Endothelial cell of hepatic sinusoid (primary cell): Measurements from ENCODE around the gene MYO1A.
"Not testable (repeated sequence)": the region's sequence is repeated elsewhere in the genome, so short reads cannot be mapped to it uniquely, and the experiment has no call there.

Experiments
- in situ Hi-C: cut with HindIII; loops from 2 replicates; pipeline ENCODE4 v1.10.0; 2017; ENCODE audit warnings: low sequenced_read_pairs

Gene MYO1A

DNA sequence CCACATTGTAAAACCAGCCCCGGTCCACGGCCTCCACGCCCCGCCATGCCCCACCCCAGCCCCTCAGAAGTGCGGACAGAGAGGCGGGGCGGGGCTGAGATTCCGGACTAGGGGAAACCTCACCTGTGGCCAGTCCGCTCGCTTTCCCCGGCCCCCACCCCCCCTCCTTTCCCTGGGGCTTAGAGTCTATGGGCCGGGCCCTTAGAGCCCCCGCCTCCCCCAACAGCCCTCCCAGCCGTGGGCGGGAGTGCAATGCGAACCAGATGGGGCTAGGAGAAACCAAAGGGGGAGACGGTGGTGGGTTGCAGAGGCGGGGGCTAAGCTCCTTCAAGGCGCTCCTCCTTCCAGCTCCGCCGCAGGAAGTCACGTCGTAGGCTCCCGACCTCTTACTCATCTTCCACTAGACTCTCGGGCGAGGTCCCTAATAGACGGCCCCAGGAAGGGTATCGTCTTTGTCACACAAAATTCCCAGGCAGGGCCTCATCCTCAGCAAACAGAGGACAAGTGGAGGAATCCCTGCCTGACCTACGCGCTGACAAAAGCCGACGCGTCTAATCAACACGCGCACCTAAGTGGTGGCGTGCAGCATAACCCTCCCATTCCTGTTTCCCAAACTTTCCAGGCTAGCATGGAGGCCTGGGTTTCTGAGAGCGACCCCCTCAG is 37.9 kb upstream of the MYO1A start:
- in situ Hi-C loops = no loop called here

GRCh38 chr12:57087010-57087690 is 37.2 kb upstream of the MYO1A start:
- in situ Hi-C loops = no loop called here

- in situ Hi-C loops = no loop called here
Observed at GRCh38 chr12:57086493-57087009, 36.6 kb upstream of the MYO1A start.

DNA sequence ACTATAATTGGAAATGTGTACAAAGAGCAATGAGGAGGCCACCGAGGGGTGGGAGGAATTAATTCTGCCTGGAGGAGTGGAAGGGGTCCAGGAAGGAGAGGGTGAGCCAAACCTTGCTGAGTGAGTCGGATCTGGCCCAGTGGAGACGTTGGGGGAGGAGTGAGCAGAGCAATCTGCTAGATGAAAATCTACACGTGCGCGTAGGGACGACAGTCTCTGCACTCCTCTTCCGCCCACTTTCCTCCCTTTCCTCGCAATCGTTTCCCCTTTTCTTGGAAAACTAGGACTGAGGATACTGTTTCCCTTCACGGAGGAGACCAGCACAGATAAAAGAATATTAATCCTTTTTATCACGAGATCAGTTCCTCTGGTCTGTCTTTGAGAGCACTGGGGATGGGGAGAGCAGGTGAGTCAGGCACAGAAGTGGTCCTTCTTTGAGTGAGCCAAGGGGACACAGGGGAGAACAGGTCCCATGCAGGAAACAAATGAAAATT is 36.1 kb upstream of the MYO1A start:
- in situ Hi-C loops = no loop called here

GRCh38 chr12:57080855-57081254 is 30.9 kb upstream of the MYO1A start:
- in situ Hi-C loops = no loop called here

- in situ Hi-C loops = no loop called here
Observed at GRCh38 chr12:57079821-57080220, 29.9 kb upstream of the MYO1A start.

GRCh38 chr12:57078519-57079404 is 28.8 kb upstream of the MYO1A start, which contains the start of gene NEMP1:
Gene NEMP1 (minus strand): TSS chr12:57078791. CDS start chr12:57078745, 46 bp downstream.
- in situ Hi-C loops = no loop called here

DNA sequence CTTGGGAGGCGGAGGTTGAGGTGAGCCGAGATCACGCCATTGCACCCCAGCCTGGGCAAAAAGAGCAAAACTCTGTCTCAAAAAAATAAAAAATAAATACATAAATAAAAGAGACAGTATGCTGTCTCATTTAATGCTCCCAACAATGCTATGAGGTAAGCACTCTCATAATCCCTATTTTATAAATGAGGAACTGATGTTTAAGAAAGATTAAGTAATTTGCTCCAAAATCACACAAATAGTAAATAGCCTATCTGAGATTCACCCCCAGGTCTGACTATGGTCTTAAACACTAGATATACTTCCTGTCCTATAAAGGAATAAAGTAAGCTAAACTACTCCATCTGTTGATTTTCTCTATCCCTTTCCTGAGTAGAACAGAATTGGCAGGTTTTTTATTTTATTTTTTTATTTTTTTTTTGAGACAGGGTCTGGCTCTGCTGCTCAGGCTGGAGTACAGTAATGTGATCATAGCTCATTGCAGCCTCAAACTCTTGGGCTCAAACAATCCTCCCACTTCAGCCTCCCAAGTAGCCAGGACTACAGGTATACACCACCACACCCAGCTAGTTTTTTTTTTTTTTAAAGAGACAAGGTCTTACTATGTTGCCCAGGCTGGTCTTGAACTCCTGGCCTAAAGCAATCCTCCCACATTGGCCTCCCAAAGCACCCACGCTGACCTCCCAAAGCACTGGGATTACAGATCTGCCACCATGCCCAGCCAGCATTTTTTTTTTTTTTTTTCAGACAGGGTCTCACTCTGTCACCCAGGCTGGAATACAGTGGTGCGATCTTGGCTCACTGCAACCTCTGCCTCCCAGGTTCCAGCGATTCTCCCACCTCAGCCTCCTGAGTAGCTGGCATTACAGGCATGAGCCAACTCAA is 23.9 kb upstream of the MYO1A start:
- in situ Hi-C loops = not testable (repeated sequence)

GRCh38 chr12:57072661-57073060 is 22.7 kb upstream of the MYO1A start:
- in situ Hi-C loops = no loop called here

- in situ Hi-C loops = loop anchor here (5.0 to 10.0 kb wide), 2 partner anchors 55 to 103 kb away; partner anchors contain the start of gene LRP1
Observed at GRCh38 chr12:57069523-57069922, 19.6 kb upstream of the MYO1A start.

- in situ Hi-C loops = loop anchor here (5.0 to 10.0 kb wide), 2 partner anchors 59 to 106 kb away; partner anchors contain the start of gene LRP1
Observed at GRCh38 chr12:57066245-57066644, 16.3 kb upstream of the MYO1A start.

DNA sequence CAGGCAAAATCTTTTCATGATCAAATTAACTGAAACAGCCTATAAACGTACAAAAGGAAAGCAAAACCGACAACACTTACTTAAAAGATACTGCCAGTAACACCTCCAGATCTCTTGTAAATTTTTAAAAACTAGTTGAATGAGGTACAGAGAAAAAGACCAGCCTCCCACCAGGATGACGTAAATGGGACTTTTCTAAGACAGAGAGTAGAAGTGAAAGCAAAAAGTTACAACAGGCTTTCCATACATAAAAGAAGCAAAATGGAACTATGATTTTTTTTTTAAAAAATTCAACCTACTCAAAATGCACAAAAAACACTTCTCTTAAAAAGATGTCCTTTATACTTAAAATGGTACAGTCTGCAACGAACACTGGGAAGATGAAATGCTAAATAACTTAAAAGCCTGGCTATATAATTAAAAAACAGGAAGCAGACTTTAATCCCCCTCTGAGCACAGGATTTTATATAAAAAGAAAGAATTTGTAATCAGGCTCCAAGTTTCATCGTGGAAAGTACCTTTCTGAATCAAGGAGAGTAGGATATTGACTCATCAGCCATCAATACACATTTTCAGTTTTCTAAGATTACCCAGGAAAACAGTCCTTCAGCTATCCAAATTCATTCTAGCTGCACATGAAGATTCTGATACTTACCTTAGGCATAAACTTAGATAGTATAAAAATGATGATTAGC is 14.2 kb upstream of the MYO1A start:
- in situ Hi-C loops = loop anchor here (10.0 kb wide), 1 partner anchor 61 kb away; the partner anchor contains the start of gene LRP1

DNA sequence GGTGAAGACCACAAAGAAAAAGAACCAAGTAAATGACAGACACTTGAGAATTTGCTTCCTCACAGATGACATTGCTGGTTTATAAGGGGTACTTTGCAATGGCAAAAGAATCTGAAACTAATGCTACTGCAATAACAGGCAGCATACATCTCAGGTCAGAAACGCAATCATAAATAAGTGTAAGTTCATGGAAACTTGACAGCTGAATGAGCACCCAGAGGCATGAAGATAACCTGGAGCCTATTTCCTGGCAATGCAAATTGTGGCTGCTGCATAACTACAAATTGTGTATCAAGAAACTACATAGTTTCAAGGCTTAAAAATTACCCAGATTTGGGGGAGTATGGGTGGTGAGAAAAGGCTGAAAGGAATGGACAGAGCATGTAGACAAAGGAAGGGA is 8.5 kb upstream of the MYO1A start:
- in situ Hi-C loops = no loop called here

DNA sequence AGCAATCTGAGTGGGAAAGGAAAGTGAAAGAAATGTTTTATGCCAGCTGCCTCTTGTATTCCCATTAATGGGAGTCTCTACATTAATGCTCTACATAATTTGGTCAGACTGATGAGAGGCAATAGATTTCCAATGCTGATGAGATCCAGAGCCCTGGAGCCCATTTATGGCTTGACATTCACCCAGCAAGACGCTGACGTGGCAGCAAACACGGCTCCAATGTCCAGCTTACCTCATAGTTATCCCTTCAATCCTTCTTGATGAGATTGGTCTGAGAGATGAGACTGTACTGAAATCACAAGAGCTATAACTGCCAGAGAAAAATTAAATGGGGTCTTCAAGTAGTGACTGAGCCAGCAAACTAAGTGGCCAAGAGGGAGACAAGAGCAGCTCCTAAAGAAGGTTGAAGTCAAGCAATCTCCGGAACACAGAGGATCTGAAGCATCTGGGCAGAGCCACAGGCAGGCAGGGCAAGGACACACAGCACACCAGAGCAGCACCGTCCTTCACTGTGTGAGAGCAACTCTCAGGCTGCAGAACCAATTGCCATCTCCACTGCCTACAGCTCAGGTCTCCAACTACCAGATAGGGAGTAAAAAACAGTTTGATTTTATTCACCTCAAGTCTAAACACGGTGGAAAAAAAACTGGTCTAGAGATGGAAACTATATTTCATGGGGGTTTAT is 7.3 kb upstream of the MYO1A start:
- in situ Hi-C loops = no loop called here

- in situ Hi-C loops = no loop called here
Observed at GRCh38 chr12:57055824-57056223, 5.9 kb upstream of the MYO1A start.

GRCh38 chr12:57053901-57054300 is 4.0 kb upstream of the MYO1A start:
- in situ Hi-C loops = not testable (repeated sequence)

- in situ Hi-C loops = not testable (repeated sequence)
Observed at GRCh38 chr12:57053146-57053545, 3.2 kb upstream of the MYO1A start.

DNA sequence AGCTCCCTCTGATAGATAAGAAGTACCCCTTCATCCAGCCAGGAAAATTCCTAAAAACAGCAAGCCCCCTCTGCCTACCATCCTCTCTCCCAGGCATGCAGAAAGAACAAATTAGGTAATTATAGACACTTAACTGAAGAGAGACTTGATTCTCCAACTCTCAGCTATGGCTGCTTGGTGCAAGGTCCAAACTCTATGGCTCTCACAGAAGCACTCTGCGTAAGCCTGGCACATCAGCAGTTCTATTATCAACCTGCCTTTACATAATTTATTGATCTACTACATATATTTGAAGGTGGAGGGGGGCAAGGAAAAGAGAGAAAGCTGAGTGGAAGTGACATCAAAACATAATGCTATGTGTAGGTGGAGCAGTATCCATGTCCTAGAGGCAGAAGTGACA is 1.1 kb upstream of the MYO1A start:
- in situ Hi-C loops = no loop called here

GRCh38 chr12:57049119-57049446 is 846 bp downstream of the MYO1A start:
- in situ Hi-C loops = no loop called here
